HUES6 (cell line): ENCODE results near the gene PHPT1.
A peak's percentile ranks its signal among the peaks of the same experiment; 100 is the strongest.

Experiments
- H3K27ac ChIP-seq: 2 replicates; pipeline ENCODE4 v1.7.0; 2013; ENCODE audit warnings: low read depth, mild to moderate bottlenecking, low read length, inconsistent platforms
- H3K27me3 ChIP-seq: 2 replicates; pipeline ENCODE4 v1.6.1; 2013; ENCODE audit warnings: low read length; ENCODE audit not compliant: control insufficient read depth, insufficient read depth
- H3K36me3 ChIP-seq: 2 replicates; pipeline ENCODE4 v1.6.1; 2013; ENCODE audit warnings: low read length; ENCODE audit not compliant: control insufficient read depth, insufficient read depth
- H3K4me1 ChIP-seq: 2 replicates; pipeline ENCODE4 v1.6.1; 2013; ENCODE audit warnings: low read length; ENCODE audit not compliant: control insufficient read depth, insufficient read depth
- H3K4me3 ChIP-seq: 2 replicates; pipeline ENCODE4 v1.5.1; 2013; ENCODE audit warnings: low read depth, low read length
- H3K9ac ChIP-seq: one replicate; pipeline ENCODE4 v1.6.1; 2013; ENCODE audit warnings: mild to moderate bottlenecking, low read length
- H3K9me3 ChIP-seq: 2 replicates; pipeline ENCODE4 v1.6.1; 2013; ENCODE audit warnings: low read depth, low read length; ENCODE audit not compliant: control insufficient read depth, insufficient read depth

Gene PHPT1

DNA sequence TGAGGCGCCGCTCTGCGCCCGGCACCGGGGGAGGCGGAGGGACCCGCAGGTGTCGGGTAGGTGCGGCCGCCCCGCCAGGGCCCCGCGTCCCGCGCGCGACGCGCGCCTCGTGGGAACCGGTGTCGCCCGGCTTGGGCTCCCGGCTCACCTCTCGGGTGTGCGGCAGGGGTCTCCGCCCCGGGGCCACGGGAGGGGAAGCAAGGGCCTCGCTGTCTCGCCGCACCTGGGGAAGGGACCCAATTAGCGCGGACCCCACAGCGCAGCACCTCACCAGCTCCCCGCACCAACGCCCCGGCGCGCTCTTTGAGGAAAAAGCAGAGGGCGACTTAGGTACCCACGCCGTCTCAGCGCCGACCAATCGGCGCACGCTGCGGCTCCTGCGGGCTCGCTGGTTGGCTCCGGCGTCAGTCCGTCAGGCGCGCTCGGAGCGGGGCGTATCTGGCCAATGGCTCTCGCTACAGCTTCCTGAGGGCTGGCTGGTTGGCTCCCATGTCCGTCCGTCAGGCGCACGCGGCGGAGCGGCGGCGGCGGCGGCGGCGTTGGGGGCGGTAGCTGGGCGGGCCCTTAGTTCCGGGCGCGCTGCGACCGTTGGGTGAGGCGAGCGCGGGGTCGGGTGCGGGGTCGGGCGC, 36.9 kb downstream of the PHPT1 start, which contains the start of gene TRAF2:
TSS of gene TRAF2 (plus strand) at position 567 of the 629 bp plus-strand sequence. CDS start 12,225 bp downstream, outside the sequence.
- Histone ChIP-seq H3K9me3 (no peaks in the 10 kb centered on the region), H3K4me1 (peaks cover 17% of the 10 kb centered on the region), H3K27ac (peak within 1 kb of the TSS; percentile 86; the same call in 1 of the 2 replicates)

DNA sequence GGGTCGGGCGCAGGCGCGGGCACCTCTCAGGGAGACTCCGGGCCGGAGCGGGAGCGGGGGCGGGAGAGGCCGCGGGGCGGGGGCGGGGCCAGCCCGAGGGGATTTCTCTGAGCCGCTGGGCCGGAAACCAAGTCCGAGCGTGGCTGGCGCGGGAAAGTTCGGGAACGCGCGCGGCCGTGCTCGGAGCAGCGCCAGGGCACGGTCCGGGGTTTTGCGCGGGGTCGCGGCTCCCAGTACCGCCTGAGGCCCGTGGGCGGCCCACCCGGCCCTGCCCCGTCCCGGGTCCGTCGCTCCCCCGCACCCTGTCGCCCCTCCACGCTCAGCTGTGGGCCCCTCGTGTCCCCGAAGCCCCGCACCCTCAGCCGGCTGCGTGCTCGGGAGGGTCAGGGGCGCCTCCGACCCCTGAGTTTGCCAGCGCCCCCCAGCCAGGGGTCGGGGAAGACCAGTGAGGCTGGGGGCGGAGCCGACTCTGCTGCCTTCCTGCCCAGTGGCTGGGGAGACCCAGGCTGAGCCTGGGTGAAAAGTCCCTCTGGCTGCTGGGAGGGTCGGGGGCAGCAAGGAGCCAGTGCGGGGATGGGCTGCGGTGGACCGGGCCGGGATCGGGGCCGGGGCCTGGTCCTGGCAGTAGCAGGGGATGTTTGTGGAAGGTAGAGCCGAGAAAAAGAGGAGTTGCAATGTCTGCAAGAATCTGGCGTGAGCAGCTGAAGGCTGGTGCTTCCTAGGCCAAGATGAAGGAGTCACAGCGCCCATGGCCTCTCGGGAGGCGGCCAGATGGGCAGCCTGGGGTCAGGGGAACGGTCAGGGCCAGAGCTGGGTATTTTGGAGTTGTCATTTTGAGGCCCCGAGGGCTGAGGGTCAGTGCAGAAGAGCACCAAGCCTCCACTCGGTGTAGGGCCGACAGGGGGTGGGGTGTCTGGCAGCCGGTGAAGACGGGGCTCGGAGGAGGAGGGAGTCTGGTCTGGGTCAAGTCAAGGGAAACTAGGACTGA, 37.7 kb downstream of the PHPT1 start:
- Histone ChIP-seq H3K27ac (peak overlapping the region; percentile 86; the same call in 1 of the 2 replicates), H3K27me3 (no peaks in the 10 kb centered on the region), H3K4me3 (peak overlapping the region; percentile 94), H3K9ac (peak overlapping the region; percentile 84), H3K4me1 (peaks cover 10% of the 10 kb centered on the region), H3K9me3 (no peaks in the 10 kb centered on the region), H3K36me3 (peaks cover 16% of the 10 kb centered on the region)

More for the DNA sequence above, 36.9 kb downstream of the PHPT1 start, which contains the start of gene TRAF2:
- Histone ChIP-seq H3K36me3 (peaks cover 14% of the 10 kb centered on the region), H3K9ac (peak within 1 kb of the TSS; percentile 84), H3K27me3 (no peaks in the 10 kb centered on the region), H3K4me3 (peak within 1 kb of the TSS; percentile 94)

DNA sequence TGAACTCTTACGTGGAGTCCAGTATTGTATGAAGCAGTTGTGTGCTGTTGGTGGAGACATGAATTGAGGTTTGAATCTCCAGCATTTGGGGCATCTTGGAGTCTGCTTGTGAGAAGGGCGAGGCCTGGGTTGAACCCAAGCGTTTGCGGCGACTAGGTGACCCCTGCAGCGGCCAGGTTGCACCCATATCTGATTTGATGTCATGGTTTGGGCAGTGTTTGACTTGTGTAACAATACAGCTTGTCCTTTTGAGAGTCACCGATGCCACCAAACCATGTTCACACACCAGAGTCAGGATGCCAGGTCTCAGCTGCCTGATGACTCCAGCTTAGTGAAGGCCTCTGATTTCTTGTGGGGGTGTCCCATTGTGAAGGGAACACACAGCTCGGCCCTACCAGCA, 39.2 kb downstream of the PHPT1 start:
- Histone ChIP-seq H3K27ac (no peak overlapping the region), H3K36me3 (peaks cover 26% of the 10 kb centered on the region), H3K27me3 (no peaks in the 10 kb centered on the region), H3K9ac (no peak overlapping the region), H3K4me1 (peaks cover 2% of the 10 kb centered on the region; the same call in 1 of the 2 replicates), H3K9me3 (no peaks in the 10 kb centered on the region), H3K4me3 (no peak overlapping the region)

DNA sequence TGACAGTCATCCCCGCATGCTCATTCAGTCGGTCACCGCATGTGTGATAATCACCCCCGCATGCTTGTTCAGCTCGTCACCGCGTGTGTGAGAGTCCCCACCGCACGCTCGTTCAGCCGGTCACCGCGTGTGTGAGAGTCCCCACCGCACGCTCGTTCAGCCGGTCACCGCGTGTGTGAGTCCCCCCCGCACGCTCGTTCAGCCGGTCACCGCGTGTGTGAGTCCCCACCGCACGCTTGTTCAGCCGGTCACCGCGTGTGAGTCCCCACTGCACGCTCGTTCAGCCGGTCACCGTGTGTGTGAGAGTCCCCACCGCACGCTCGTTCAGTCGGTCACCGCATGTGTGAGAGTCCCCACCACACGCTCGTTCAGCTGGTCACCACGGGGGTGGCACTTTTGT, 40.6 kb downstream of the PHPT1 start:
- no peak overlapping the region for H3K9ac ChIP-seq
- H3K4me1 ChIP-seq, result peaks cover 2% of the 10 kb centered on the region; the same call in 1 of the 2 replicates
- H3K27ac ChIP-seq, result no peak overlapping the region
- H3K4me3 ChIP-seq, result no peak overlapping the region
- peaks cover 34% of the 10 kb centered on the region for H3K36me3 ChIP-seq
- no peaks in the 10 kb centered on the region for H3K9me3 ChIP-seq
- no peaks in the 10 kb centered on the region for H3K27me3 ChIP-seq

DNA sequence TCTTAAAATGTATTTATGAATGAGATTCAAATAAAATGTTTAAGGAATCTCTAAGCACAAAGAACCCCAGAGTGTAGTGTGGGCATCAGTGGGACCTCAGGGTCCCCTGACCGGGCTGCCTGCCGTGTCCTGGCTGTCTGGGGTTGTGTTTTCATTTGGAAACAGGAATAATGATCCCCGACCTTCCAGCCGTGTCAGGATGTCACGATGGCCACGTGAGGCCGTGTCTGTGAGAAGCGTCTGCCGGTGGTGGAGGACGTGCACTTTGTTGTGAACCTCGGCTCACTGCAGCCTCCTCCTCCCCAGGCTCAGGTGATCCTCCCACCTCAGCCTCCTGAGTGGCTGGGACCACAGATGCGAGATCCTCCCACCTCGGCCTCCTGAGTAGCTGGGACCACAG, 41.5 kb downstream of the PHPT1 start:
- Histone ChIP-seq H3K27ac (no peak overlapping the region), H3K4me1 (peaks cover 2% of the 10 kb centered on the region; the same call in 1 of the 2 replicates), H3K9me3 (no peaks in the 10 kb centered on the region)

DNA sequence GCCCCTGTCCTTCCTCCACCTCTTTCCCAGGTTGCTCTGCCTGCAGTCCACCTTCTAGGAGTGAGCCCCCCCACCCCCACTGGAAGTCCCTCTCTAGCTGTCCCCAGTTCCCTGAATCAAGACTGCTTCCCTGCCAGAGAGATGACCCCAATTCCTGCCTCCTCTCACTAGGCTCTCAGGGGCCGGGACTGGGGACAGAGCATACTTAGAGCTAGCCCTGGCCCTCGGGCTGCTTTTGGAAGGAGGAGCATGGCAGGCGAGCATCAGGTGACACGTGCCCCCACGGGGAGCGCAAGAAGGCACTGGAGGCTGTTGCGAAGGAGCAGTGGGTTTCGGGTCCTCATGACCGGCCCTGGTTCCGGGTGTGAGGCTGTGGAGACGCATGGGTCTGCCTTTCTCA, 46.8 kb downstream of the PHPT1 start:
- Histone ChIP-seq H3K9me3 (no peaks in the 10 kb centered on the region), H3K36me3 (peaks cover 59% of the 10 kb centered on the region), H3K4me1 (0 out of 2 replicates have a peak, but pooled peaks cover 2% of the 10 kb centered on the region), H3K9ac (no peak overlapping the region), H3K27ac (no peak overlapping the region), H3K4me3 (no peak overlapping the region), H3K27me3 (no peaks in the 10 kb centered on the region)

More for the DNA sequence above, 41.5 kb downstream of the PHPT1 start:
- no peak overlapping the region for H3K4me3 ChIP-seq
- no peaks in the 10 kb centered on the region for H3K27me3 ChIP-seq
- H3K9ac ChIP-seq, result no peak overlapping the region
- H3K36me3 ChIP-seq, result peaks cover 40% of the 10 kb centered on the region

DNA sequence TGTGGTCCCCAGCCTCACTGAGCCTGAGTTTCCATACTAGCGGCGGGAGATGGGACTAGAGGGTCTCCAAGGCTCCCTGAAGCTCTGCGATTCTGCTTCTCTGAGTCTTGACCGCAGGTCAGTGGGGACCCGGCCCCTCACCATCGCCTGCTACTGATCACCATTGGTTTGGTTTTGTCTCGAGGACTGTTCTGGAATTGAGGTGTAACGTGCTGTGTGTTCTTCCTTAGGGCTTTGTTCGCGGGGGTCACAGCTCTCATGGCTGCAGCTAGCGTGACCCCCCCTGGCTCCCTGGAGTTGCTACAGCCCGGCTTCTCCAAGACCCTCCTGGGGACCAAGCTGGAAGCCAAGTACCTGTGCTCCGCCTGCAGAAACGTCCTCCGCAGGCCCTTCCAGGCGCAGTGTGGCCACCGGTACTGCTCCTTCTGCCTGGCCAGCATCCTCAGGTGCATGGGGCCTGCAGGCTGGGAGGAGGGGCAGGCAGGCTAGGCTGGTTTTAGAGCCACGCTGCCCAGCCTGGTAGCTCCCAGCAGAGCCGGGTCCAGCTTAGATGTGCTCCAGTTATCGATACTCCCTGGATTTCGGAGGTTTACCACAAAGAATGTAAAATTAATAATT, 49.4 kb downstream of the PHPT1 start:
- no peak overlapping the region for H3K4me3 ChIP-seq
- H3K4me1 ChIP-seq, result 0 out of 2 replicates have a peak, but pooled peaks cover 5% of the 10 kb centered on the region
- no peaks in the 10 kb centered on the region for H3K9me3 ChIP-seq
- H3K27ac ChIP-seq, result no peak overlapping the region
- H3K36me3 ChIP-seq, result peaks cover 69% of the 10 kb centered on the region
- no peak overlapping the region for H3K9ac ChIP-seq
- H3K27me3 ChIP-seq, result no peaks in the 10 kb centered on the region

DNA sequence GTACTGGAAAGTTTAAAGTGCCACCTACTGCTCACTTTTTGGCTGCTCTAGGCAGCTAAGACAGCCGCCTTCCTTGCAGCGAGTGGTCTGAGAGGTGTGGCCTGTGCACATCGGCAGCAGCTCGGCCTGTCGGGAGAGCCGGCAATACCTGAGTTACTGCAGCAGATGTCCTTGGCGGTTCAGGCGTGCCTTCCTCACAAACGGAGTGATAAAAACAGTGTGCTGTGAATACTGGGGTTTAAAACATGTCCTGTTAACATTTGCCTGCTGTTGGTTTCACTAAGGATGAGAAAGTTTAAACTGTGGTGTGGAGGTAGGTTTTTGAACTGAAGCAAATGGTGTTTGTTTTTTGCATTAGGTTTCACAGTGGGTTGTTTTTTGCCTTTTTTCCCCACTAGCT, 50.0 kb downstream of the PHPT1 start:
- H3K9ac ChIP-seq, result no peak overlapping the region
- peaks cover 71% of the 10 kb centered on the region for H3K36me3 ChIP-seq
- H3K4me1 ChIP-seq, result 0 out of 2 replicates have a peak, but pooled peaks cover 5% of the 10 kb centered on the region
- no peaks in the 10 kb centered on the region for H3K27me3 ChIP-seq
- no peak overlapping the region for H3K4me3 ChIP-seq
- no peak overlapping the region for H3K27ac ChIP-seq
- H3K9me3 ChIP-seq, result no peaks in the 10 kb centered on the region

DNA sequence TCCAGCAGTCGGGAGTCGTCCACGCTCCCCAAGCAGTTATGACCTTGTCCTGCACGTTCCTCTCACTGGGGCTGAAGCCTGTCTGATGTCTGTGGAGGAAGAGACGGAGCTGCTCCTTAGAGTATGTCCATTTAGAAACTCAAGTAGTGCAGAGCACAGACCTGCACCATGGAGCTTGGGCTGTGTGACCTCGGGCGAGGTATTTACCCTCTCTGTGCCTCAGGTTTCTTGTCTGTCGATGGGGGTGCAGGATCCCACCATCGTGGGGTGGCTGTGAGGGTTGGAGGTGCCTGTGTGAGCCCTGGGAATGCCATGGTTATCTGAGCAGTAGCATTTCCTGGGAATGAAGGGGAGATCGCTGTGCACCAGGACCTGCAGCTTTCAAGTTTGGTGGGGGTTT, 51.3 kb downstream of the PHPT1 start:
- H3K9ac ChIP-seq, result no peak overlapping the region
- no peaks in the 10 kb centered on the region for H3K9me3 ChIP-seq
- H3K27ac ChIP-seq, result no peak overlapping the region; the same call in 1 of the 2 replicates
- 0 out of 2 replicates have a peak, but pooled peaks cover 5% of the 10 kb centered on the region for H3K4me1 ChIP-seq
- peaks cover 68% of the 10 kb centered on the region for H3K36me3 ChIP-seq
- no peaks in the 10 kb centered on the region for H3K27me3 ChIP-seq
- H3K4me3 ChIP-seq, result no peak overlapping the region
